Aorta (tissue), 5 donors: Measurements from ENCODE around the gene TNFRSF19. TPM values are rescaled to one million over a fixed set of nuclear protein-coding genes. Genes with fewer than 3 reads are reported as not detected.
A peak's percentile ranks its signal among the peaks of the same experiment; 100 is the strongest.
"Not testable (repeated sequence)": the region's sequence is repeated elsewhere in the genome, so short reads cannot be mapped to it uniquely, and the experiment has no call there.

Source experiments
- ATAC-seq: fragments of 200-7000 bp; cut with Tn5 transposase; one replicate; pipeline ENCODE4 v1.9.1; 2022; ENCODE audit warnings: moderate library complexity; ENCODE audit not compliant: low FRiP score
- DNase-seq, 2 donors: peaks; one replicate each; pipeline ENCODE4 v3.0.0-alpha.2; 2020
- H3K27ac ChIP-seq, 2 donors: one replicate each; pipeline ENCODE4 v1.5.1; 2013; ENCODE audit warnings: low read length in 2 of 2, mild to moderate bottlenecking in 2 of 2, moderate library complexity in 2 of 2, control low read depth in 1 of 2, inconsistent platforms in 1 of 2, low read depth in 1 of 2
- H3K27me3 ChIP-seq, 2 donors: one replicate each; pipeline ENCODE4 v1.6.1; 2013; ENCODE audit warnings: control low read depth in 1 of 2, low read length in 1 of 2, mild to moderate bottlenecking in 1 of 2, moderate library complexity in 1 of 2; ENCODE audit not compliant: insufficient read depth in 2 of 2, control insufficient read depth in 1 of 2
- H3K36me3 ChIP-seq, 2 donors: one replicate each; pipeline ENCODE4 v1.6.1; 2013; ENCODE audit warnings: control low read depth in 1 of 2, low read length in 1 of 2, mild to moderate bottlenecking in 1 of 2; ENCODE audit not compliant: insufficient read depth in 2 of 2, control insufficient read depth in 1 of 2
- H3K4me1 ChIP-seq, 2 donors: one replicate each; pipeline ENCODE4 v1.6.1; 2013; ENCODE audit warnings: low read length in 2 of 2, control low read depth in 1 of 2, mild to moderate bottlenecking in 1 of 2, moderate library complexity in 1 of 2; ENCODE audit not compliant: insufficient read depth in 2 of 2, control insufficient read depth in 1 of 2
- H3K4me3 ChIP-seq, 2 donors: one replicate each; pipeline ENCODE4 v1.5.1; 2013; ENCODE audit warnings: low read length in 2 of 2, control low read depth in 1 of 2, mild to moderate bottlenecking in 1 of 2
- H3K9me3 ChIP-seq: one replicate; pipeline ENCODE4 v1.6.1; 2013; ENCODE audit warnings: mild to moderate bottlenecking, low read length; ENCODE audit not compliant: control insufficient read depth
- WGBS, 2 donors: extraction: QIAGEN DNeasy Blood & Tissue Kit; methylation state at CpG; one replicate each; pipeline ENCODE4 v1.1.7; 2013; 5-methylcytosine and 5-hydroxymethylcytosine counted together
- intact Hi-C, 2 donors: fragments of 100-400 bp; cut with DNase I; formaldehyde crosslinking; loops; one replicate each; pipeline versions ENCODE4 v1.14.2 to v1.15.0; 2022
- polyA plus RNA-seq, 2 donors: library from polyadenylated mRNA; stranded (reverse); fragments of 200-250 nt; gene quantifications; one replicate each; pipeline ENCODE4 v1.2.3, GENCODE V29; 2013
- total RNA-seq, 2 donors: library from RNA; stranded (reverse); fragmentation: NEBNext Ultra II Directional; extraction: Animal tissue kit (Norgen Biotek cat#: 25700); gene quantifications; one replicate each; pipeline ENCODE4 v1.2.1, GENCODE V29; 2021
- donor health status: healthy with polysubstance abuse.
- donor health status: Bipolar disorder and iron deficiency.
- donor health status: DM: no; HTN: no; CAD: no.
- donor health status: DM: no; HTN: no; CAD: no.
- donor health status: DM: yes; HTN: yes; CAD: no.

TNFRSF19 gene
- total and polyA plus RNA-seq, 4 donors, result 0.38 to 4.3 (median 1.9) TPM

DNA sequence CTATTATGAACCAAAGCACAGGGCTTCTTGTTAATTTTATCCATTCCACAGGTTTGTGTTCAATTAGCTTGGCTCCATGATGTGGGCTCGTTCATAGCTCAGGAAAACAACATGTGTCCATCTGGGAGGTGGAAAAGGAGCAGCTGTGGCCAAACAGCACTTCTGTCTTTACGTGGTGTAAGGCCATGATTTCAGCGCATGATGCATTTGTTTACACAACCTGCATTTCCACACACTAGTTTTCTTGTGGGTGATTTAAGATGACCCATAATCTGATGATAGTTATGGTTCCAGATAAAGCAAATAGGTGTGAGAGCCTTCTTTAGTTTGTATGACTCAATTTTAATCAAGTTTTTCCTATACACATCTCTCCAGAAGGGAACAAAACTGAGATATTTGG, 101.7 kb downstream of the TNFRSF19 start:
- no peak for ATAC-seq
- intact Hi-C loops, result no loop called here
- no peak for DNase-seq
- no peaks in the 10 kb centered on the region for H3K9me3 ChIP-seq
- WGBS, 2 donors, result 95 to 97% methylated on average over 3 of the region's 3 CpGs
- H3K4me1 ChIP-seq, result no peaks in the 10 kb centered on the region
- no peak overlapping the region for H3K27ac ChIP-seq
- H3K4me3 ChIP-seq, result no peak overlapping the region
- H3K36me3 ChIP-seq, result no peaks in the 10 kb centered on the region
- no peaks in the 10 kb centered on the region for H3K27me3 ChIP-seq

DNA sequence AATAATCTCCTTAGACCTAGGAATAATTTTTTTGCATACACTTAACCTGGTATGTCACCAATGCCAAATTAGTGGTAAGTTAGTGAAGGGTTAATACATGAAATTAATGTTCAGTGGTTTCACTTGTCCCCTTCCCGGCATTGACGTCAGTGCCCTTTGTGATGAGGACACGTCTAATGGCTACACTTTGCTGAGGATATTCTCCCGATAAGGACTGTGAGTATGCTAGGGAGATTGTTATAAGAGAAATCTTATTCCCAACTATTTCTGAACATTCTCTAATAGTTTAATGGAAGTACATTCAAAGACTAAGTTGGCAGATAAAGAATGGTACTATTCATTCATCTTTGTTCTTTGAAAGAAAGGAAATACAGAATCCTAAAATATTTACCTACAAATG, 102.4 kb downstream of the TNFRSF19 start:
- intact Hi-C loops, result no loop called here

DNA sequence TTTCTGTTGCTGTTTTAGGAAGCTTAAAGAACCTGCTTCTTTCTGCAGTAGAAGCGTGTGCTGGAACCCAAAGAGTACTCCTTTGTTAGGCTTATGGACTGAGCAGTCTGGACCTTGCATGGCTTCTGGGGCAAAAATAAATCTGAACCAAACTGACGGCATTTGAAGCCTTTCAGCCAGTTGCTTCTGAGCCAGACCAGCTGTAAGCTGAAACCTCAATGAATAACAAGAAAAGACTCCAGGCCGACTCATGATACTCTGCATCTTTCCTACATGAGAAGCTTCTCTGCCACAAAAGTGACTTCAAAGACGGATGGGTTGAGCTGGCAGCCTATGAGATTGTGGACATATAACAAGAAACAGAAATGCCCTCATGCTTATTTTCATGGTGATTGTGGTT, 103.1 kb downstream of the TNFRSF19 start:
- no peak for ATAC-seq
- H3K27ac ChIP-seq, result no peak overlapping the region

More for the DNA sequence above, 102.4 kb downstream of the TNFRSF19 start:
- whole genome bisulfite sequencing, 2 donors, result 33 to 36% methylated on average over 4 of the region's 4 CpGs
- no peak for ATAC-seq
- H3K4me3 ChIP-seq, result no peak overlapping the region
- no peaks in the 10 kb centered on the region for H3K4me1 ChIP-seq
- H3K36me3 ChIP-seq, result no peaks in the 10 kb centered on the region
- H3K27me3 ChIP-seq, result no peaks in the 10 kb centered on the region
- H3K27ac ChIP-seq, result no peak overlapping the region
- DNase-seq, result no peak
- no peaks in the 10 kb centered on the region for H3K9me3 ChIP-seq

DNA sequence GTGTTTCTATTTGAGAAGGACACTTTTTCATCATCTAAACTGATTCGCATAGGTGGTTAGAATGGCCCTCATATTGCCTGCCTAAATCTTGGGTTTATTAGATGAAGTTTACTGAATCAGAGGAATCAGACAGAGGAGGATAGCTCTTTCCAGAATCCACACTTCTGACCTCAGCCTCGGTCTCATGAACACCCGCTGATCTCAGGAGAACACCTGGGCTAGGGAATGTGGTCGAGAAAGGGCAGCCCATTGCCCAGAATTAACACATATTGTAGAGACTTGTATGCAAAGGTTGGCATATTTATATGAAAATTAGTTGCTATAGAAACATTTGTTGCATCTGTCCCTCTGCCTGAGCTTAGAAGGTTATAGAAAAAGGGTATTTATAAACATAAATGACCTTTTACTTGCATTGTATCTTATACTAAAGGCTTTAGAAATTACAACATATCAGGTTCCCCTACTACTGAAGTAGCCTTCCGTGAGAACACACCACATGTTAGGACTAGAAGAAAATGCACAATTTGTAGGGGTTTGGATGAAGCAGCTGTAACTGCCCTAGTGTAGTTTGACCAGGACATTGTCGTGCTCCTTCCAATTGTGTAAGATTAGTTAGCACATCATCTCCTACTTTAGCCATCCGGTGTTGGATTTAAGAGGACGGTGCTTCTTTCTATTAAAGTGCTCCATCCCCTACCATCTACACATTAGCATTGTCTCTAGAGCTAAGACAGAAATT, 103.8 kb downstream of the TNFRSF19 start:
- no peak for DNase-seq
- H3K27me3 ChIP-seq, result no peaks in the 10 kb centered on the region
- ATAC-seq, result no peak
- intact Hi-C loops, result no loop called here
- no peaks in the 10 kb centered on the region for H3K36me3 ChIP-seq
- H3K27ac ChIP-seq, result no peak overlapping the region
- H3K4me1 ChIP-seq, result no peaks in the 10 kb centered on the region
- no peak overlapping the region for H3K4me3 ChIP-seq
- H3K9me3 ChIP-seq, result no peaks in the 10 kb centered on the region
- WGBS, 2 donors, result 93 to 95% methylated on average over 8 of the region's 8 CpGs

More for the DNA sequence above, 103.1 kb downstream of the TNFRSF19 start:
- Histone ChIP-seq H3K27me3 (no peaks in the 10 kb centered on the region), H3K4me1 (no peaks in the 10 kb centered on the region), H3K36me3 (no peaks in the 10 kb centered on the region), H3K4me3 (no peak overlapping the region), H3K9me3 (no peaks in the 10 kb centered on the region)
- intact Hi-C loops, result no loop called here
- DNase-seq, result no peak
- 7 to 10% methylated on average over 4 of the region's 4 CpGs for WGBS, 2 donors

DNA sequence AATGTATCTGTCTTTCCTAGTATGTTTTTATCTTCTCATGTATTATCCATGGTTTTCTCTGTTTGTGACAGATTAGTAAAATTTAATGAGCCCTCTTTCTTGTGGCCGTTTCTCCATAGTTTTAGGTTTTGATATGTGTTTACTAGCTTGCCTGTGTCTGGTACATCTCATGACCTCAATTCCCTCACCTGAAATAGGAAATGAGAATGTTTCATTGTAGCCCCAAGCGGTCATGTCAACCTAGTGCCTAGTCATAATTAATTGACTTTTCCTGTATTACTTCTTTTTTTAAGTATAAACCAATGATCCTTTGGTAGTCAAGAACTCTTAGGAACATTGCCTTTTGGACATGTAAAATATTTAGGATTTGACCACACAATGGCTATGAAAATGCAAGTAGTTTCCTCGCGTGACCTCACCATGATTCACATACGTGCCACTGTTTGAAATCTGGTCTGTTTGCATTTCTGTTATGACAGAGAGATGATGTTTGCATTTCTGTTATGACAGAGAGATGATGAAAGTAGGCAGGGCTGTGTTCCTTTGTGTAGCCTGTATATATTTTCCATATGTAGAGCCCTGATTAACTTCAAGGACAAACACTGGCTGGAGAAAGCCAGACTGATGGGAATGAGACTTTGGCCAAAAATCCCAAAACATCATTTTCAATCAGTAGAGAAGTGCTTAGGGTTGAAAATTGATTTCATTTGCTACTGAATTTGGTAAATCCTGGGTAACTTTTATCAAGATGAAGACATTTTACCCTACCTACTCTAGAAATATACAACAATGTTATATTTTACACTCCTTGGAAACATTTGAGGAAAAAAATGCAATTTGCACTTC, 104.8 kb downstream of the TNFRSF19 start:
- WGBS, 2 donors, result 96% methylated on average over 5 of the region's 5 CpGs
- no peak overlapping the region for H3K4me3 ChIP-seq
- H3K36me3 ChIP-seq, result no peaks in the 10 kb centered on the region
- ATAC-seq, result no peak
- no peaks in the 10 kb centered on the region for H3K27me3 ChIP-seq
- H3K27ac ChIP-seq, result no peak overlapping the region
- no peaks in the 10 kb centered on the region for H3K4me1 ChIP-seq
- no peak for DNase-seq
- intact Hi-C loops, result no loop called here
- H3K9me3 ChIP-seq, result no peaks in the 10 kb centered on the region

DNA sequence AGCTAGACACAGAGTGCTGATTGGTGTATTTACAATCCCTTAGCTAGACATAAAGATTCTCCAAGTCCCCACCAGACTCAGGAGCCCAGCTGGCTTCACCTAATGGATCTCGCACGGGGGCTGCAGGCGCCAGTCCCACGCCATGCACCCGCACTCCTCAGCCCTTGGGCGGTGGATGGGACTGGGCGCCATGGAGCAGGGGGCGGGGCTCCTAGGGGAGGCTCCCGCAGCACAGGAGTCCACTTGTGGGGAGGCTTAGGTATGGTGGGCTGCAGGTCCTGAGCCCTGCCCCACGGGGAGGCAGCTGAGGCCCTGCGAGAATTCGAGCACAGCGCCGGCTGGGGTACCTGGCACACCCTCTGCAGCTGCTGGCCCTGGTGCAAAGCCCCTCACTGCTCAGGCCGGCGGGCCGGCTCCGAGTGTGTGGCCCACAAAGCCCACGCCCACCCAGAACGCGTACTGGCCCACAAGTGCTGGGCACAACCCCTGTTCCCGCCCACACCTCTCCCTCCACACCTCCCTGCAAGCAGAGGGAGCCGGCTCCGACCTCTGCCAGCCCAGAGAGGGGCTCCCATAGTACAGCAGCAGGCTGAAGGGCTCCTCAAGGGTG, 107.6 kb downstream of the TNFRSF19 start:
- intact Hi-C loops, H3K27ac ChIP-seq, H3K9me3 ChIP-seq, H3K4me1 ChIP-seq, DNase-seq, H3K36me3 ChIP-seq, H3K27me3 ChIP-seq, H3K4me3 ChIP-seq: not testable (repeated sequence)
- 96 to 97% methylated on average over 24 of the region's 24 CpGs for whole genome bisulfite sequencing, 2 donors
- ATAC-seq, result peak; percentile 46

DNA sequence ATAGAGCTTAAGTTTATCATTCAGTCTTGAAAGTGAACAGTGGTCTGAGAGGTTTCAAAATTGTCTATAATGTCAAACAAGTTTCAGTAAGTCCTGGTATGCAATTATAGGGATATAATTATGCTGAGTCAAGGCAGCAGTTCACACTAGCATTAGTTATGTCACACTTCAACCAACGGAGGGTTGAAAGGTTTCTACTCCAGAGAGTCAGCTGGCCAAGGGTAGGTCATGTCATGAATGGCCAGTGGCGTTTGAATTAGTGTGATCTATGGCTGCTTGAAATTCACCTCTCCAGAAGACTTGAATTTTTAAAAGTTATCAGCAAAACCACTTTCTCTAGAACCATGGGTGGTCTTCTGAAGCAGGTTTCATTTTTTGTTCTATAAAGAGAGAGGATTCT, 108.6 kb downstream of the TNFRSF19 start:
- Histone ChIP-seq H3K27me3 (no peaks in the 10 kb centered on the region), H3K4me1 (no peaks in the 10 kb centered on the region), H3K36me3 (no peaks in the 10 kb centered on the region), H3K27ac (no peak overlapping the region), H3K4me3 (no peak overlapping the region), H3K9me3 (no peaks in the 10 kb centered on the region)
- DNase-seq, result no peak
- intact Hi-C loops, result no loop called here
- no peak for ATAC-seq
- 70 to 72% methylated on average over 2 of the region's 2 CpGs for WGBS, 2 donors

DNA sequence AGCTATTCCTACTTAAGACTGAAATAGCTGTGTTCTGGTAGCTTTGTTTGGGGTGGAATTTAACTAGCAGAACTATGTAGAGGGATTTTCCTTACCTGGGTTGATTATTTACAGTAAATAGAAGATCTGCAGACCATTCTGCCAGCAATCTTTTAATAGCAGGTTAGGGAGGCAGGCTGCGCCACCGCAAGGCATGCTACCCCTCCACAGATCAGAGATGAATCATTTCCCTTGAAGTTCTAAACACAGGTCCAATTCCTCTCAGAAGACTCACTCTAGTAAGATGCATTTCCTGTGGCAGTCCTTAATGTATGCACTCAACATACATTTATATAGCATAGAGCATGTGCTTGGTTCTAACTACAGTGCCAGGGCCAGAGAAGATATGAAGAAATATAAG, 109.0 kb downstream of the TNFRSF19 start:
- Histone ChIP-seq H3K4me1 (no peaks in the 10 kb centered on the region), H3K36me3 (no peaks in the 10 kb centered on the region), H3K27me3 (no peaks in the 10 kb centered on the region), H3K9me3 (no peaks in the 10 kb centered on the region), H3K4me3 (no peak overlapping the region), H3K27ac (no peak overlapping the region)
- no peak for ATAC-seq
- intact Hi-C loops, result no loop called here
- WGBS, 2 donors, result 96 to 99% methylated on average over 2 of the region's 2 CpGs
- no peak for DNase-seq
